ENCODE data around the gene RNF121.

RNF121 gene

GRCh38 chr11:72040491-72041363 is 111.9 kb downstream of the RNF121 start:
- DNase-seq = peak; percentile 76

GRCh38 chr11:72041364-72042063 is 112.7 kb downstream of the RNF121 start:
- peak; percentile 43 for DNase-seq

DNA sequence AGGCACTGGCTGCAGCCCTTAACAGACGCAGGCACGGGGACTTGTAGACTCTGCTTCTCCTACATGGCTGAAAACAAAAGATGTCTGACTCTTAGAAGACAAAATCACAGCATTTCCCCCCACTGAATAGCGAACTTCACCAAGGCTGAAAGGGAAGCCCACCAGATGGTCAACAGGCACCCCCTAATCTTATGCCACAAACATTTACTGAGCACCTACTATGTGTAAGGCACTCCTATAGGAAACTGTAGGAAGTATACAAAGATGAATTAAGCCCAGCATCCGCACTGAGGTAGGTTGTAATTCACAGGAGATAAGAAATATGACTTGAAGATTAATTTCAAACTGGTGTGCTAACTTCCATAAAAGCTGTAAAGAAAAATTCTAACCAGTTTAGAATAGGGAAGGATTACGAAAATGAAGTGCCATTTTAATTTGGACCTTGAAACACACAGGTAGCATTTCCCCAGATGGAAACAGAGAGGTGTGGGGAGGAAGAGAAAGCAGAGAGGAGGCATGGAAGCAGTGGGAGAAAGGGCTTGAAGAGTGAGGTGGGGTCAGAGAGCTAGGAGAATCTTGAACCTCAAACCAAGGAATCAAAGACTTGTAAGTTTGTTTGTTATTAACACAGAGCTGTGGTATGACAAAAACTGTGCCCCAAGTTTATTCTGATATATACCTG is 113.4 kb downstream of the RNF121 start:
- no peak for DNase-seq

DNA sequence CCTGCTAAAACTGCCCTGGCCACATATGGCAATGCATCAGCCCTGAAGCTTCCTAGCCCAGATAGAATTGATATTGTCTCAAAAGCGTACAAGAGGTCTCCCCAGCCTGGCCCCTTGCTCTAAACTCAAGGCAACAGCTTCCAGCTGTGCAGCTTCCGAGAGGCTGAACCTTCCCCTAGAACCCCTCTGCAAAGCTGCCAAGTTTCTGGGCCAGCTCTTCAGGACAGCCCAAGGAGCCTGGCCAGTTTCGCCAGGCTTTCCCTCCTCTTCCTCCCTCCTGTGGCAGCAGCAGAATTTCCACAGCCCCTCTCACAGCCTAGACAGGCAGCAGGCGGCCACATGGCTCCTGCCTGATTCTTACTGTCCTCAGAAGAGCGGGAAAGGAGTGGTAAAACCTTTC is 117.0 kb downstream of the RNF121 start:
- DNase-seq = no peak
